Upper lobe of left lung (tissue), 4 donors: ENCODE results near the gene TPSD1.
A peak's percentile ranks its signal among the peaks of the same experiment; 100 is the strongest.

ENCODE experiments used
- CTCF ChIP-seq, 6 experiments: fragments of 450-650 bp in 4 of 6; fragments of 200-600 bp in 2 of 6; sonication (generic) in 2 of 6; IDR thresholded peaks; one replicate each; pipeline ENCODE4 v1.5.1; 2016 to 2019; ENCODE audit warnings: antibody characterized with exemption in 6 of 6
- EP300 ChIP-seq, 4 donors: sonication (generic); formaldehyde crosslinking; IDR thresholded peaks; one replicate each; pipeline ENCODE4 v1.5.1; 2017; ENCODE audit warnings: antibody characterized with exemption in 4 of 4, control low read depth in 2 of 4
- POLR2A ChIP-seq, 4 donors: fragments of 450-650 bp; IDR thresholded peaks; one replicate each; pipeline ENCODE4 v1.5.1; 2016 to 2017; ENCODE audit warnings: antibody characterized with exemption in 4 of 4, mild to moderate bottlenecking in 2 of 4

- TF ChIP-seq CTCF (IDR thresholded peaks at IDR 0.05) (peak; percentile 86 to 94 (median 90)), POLR2A (IDR thresholded peaks at IDR 0.05) (no peak), EP300 (IDR thresholded peaks at IDR 0.05) (no peak)
Measured at GRCh38 chr16:1300664-1301476, 45.0 kb downstream of the TPSD1 start.
